Measurements from ENCODE around the gene EPS15. TPM values are rescaled to one million over a fixed set of nuclear protein-coding genes. Genes with fewer than 3 reads are reported as not detected.

EPS15 gene
- total RNA-seq, 4 donors from 2014 or later, result 49.8 to 84.3 (median 62.5) TPM

GRCh38 chr1:51549016-51549619 is 30.1 kb upstream of the EPS15 start:
- Histone ChIP-seq H3K9me3 (no peaks in the 10 kb centered on the region), H3K36me3 (no peaks in the 10 kb centered on the region), H3K4me1 (no peaks in the 10 kb centered on the region), H3K4me3 (no peak overlapping the region), H3K27ac (replicated peaks in 1 of 4) (no peak overlapping the region), H3K27me3 (no peaks in the 10 kb centered on the region)
- no peak for DNase-seq (ENCODE audit: extremely low spot score)
- intact Hi-C loops (cut with DNase I), result no loop called here
- no peak for TF ChIP-seq POLR2A (IDR thresholded peaks at IDR 0.05; ENCODE audit: low read depth)
- no peak for TF ChIP-seq EP300 (IDR thresholded peaks at IDR 0.05)
- no peak for TF ChIP-seq CTCF (IDR thresholded peaks at IDR 0.05)
- no peak for TF ChIP-seq POLR2AphosphoS5 (IDR thresholded peaks at IDR 0.05)
- 75% methylated on average over 3 of the region's 3 CpGs for WGBS

- Histone ChIP-seq H3K27ac (replicated peaks in 1 of 4) (no peak overlapping the region), H3K4me3 (no peak overlapping the region), H3K36me3 (no peaks in the 10 kb centered on the region), H3K9me3 (no peaks in the 10 kb centered on the region), H3K27me3 (no peaks in the 10 kb centered on the region), H3K4me1 (no peaks in the 10 kb centered on the region)
- TF ChIP-seq EP300 (IDR thresholded peaks at IDR 0.05), result no peak
- no peak for TF ChIP-seq POLR2A (IDR thresholded peaks at IDR 0.05; ENCODE audit: low read depth)
- no peak for TF ChIP-seq CTCF (IDR thresholded peaks at IDR 0.05)
- no peak for TF ChIP-seq POLR2AphosphoS5 (IDR thresholded peaks at IDR 0.05)
- intact Hi-C loops (cut with DNase I), result no loop called here
- 96% methylated on average over 2 of the region's 2 CpGs for WGBS
- no peak for DNase-seq (ENCODE audit: extremely low spot score)
These were observed 24.8 kb upstream of the EPS15 start for GRCh38 chr1:51543858-51544257.

- Histone ChIP-seq H3K27me3 (no peaks in the 10 kb centered on the region), H3K9me3 (peaks cover 0 to 3% (median 0%) of the 10 kb centered on the region in 4 donors), H3K4me1 (no peaks in the 10 kb centered on the region), H3K36me3 (no peaks in the 10 kb centered on the region), H3K4me3 (no peak overlapping the region), H3K27ac (replicated peaks in 1 of 4) (no peak overlapping the region)
- DNase-seq (ENCODE audit: extremely low spot score), result no peak
- no peak for TF ChIP-seq POLR2A (IDR thresholded peaks at IDR 0.05; ENCODE audit: low read depth)
- TF ChIP-seq CTCF (IDR thresholded peaks at IDR 0.05), result no peak
- TF ChIP-seq EP300 (IDR thresholded peaks at IDR 0.05), result no peak
- TF ChIP-seq POLR2AphosphoS5 (IDR thresholded peaks at IDR 0.05), result no peak
- WGBS, result 96% methylated on average over 4 of the region's 4 CpGs
- intact Hi-C loops (cut with DNase I), result no loop called here
These were observed 23.3 kb upstream of the EPS15 start for GRCh38 chr1:51542158-51542953.

- no peak overlapping the region for H3K27ac ChIP-seq (replicated peaks in 1 of 4)
- WGBS, result 86% methylated on average over 2 of the region's 2 CpGs
- H3K36me3 ChIP-seq, result no peaks in the 10 kb centered on the region
- no peaks in the 10 kb centered on the region for H3K27me3 ChIP-seq
- H3K9me3 ChIP-seq, result peaks cover 0 to 6% (median 0%) of the 10 kb centered on the region in 4 donors
- H3K4me1 ChIP-seq, result no peaks in the 10 kb centered on the region
- H3K4me3 ChIP-seq, result no peak overlapping the region
- no peak for DNase-seq (ENCODE audit: extremely low spot score)
- TF ChIP-seq EP300 (IDR thresholded peaks at IDR 0.05) (no peak), POLR2AphosphoS5 (IDR thresholded peaks at IDR 0.05) (no peak), CTCF (IDR thresholded peaks at IDR 0.05) (no peak), POLR2A (IDR thresholded peaks at IDR 0.05; ENCODE audit: low read depth) (no peak)
- intact Hi-C loops (cut with DNase I), result no loop called here
These were observed 22.4 kb upstream of the EPS15 start for GRCh38 chr1:51541313-51542050.
